HepG2 (cell line): ENCODE results near the gene CD68. TPM values are rescaled to one million over a fixed set of nuclear protein-coding genes. Genes with fewer than 3 reads are reported as not detected.

Source experiments
- CTCF ChIP-seq: sonication (generic); formaldehyde crosslinking; IDR thresholded peaks from 2 replicates; pipeline ENCODE4 v1.5.0; 2020; ENCODE audit warnings: mild to moderate bottlenecking, missing genetic modification reagents, moderate library complexity
- DR1 ChIP-seq: sonication (generic); formaldehyde crosslinking; IDR thresholded peaks from 2 replicates; pipeline ENCODE4 v1.8.0; 2021; ENCODE audit warnings: mild to moderate bottlenecking, missing genetic modification reagents, inconsistent platforms
- NCOA5 ChIP-seq: sonication (generic); formaldehyde crosslinking; IDR thresholded peaks from 2 replicates; pipeline ENCODE4 v1.4.0; 2020; ENCODE audit warnings: missing genetic modification reagents
- NFYB ChIP-seq: sonication (generic); formaldehyde crosslinking; IDR thresholded peaks from 2 replicates; pipeline ENCODE4 v1.4.0; 2020; ENCODE audit warnings: missing genetic modification reagents
- REPIN1 ChIP-seq: sonication (generic); formaldehyde crosslinking; IDR thresholded peaks from 2 replicates; pipeline ENCODE4 v1.8.0; 2022; ENCODE audit warnings: missing genetic modification reagents, low read depth, mild to moderate bottlenecking, borderline replicate concordance
- SIX1 ChIP-seq: sonication (generic); formaldehyde crosslinking; IDR thresholded peaks from 2 replicates; pipeline ENCODE4 v1.4.0; 2020; ENCODE audit warnings: missing genetic modification reagents, borderline replicate concordance
- SRSF1 ChIP-seq: fragments of 200-400 bp; formaldehyde crosslinking; optimal IDR thresholded peaks from 2 replicates; pipeline ENCODE3; 2017; ENCODE audit warnings: mild to moderate bottlenecking, low read depth, low read length, moderate library complexity
- TRAFD1 ChIP-seq: sonication (generic); formaldehyde crosslinking; IDR thresholded peaks from 2 replicates; pipeline ENCODE4 v1.5.1; 2020; ENCODE audit warnings: missing genetic modification reagents, mild to moderate bottlenecking, borderline replicate concordance
- ZFP36 ChIP-seq: fragments of 150-350 bp; IDR thresholded peaks from 2 replicates; pipeline ENCODE4 v1.6.1; 2018; ENCODE audit warnings: borderline replicate concordance, low read length, low read depth; ENCODE audit not compliant: partially characterized antibody
- ZHX1 ChIP-seq: sonication (generic); formaldehyde crosslinking; IDR thresholded peaks from 2 replicates; pipeline ENCODE4 v1.8.1; 2022; ENCODE audit warnings: low read depth, mild to moderate bottlenecking, missing genetic modification reagents
- ZNF263 ChIP-seq: sonication (generic); formaldehyde crosslinking; IDR thresholded peaks from 2 replicates; pipeline ENCODE4 v1.4.0; 2020; ENCODE audit warnings: missing genetic modification reagents
- ZNF543 ChIP-seq: sonication (generic); formaldehyde crosslinking; IDR thresholded peaks from 2 replicates; pipeline ENCODE4 v1.4.0; 2020; ENCODE audit warnings: mild to moderate bottlenecking, missing genetic modification reagents
- ZNF572 ChIP-seq: sonication (generic); formaldehyde crosslinking; IDR thresholded peaks from 2 replicates; pipeline ENCODE4 v1.5.1; 2020; ENCODE audit warnings: mild to moderate bottlenecking, missing genetic modification reagents
- ZNF639 ChIP-seq: conservative IDR thresholded peaks from 2 replicates; pipeline ENCODE4 v1.6.1; 2018; ENCODE audit warnings: missing genetic modification reagents
- ZNF780A ChIP-seq: sonication (generic); formaldehyde crosslinking; IDR thresholded peaks from 2 replicates; pipeline ENCODE4 v1.8.0; 2022; ENCODE audit warnings: mild to moderate bottlenecking, missing genetic modification reagents, moderate library complexity
- ZNF784 ChIP-seq: sonication (generic); formaldehyde crosslinking; IDR thresholded peaks from 2 replicates; pipeline ENCODE4 v1.5.1; 2020; ENCODE audit warnings: missing genetic modification reagents, mild to moderate bottlenecking, borderline replicate concordance
- polyA plus RNA-seq, 8 experiments: library from polyadenylated mRNA; depleted of rRNA in 3 of 8; stranded (reverse) in 7 of 8; unstranded in 1 of 8; fragments of >200 nt; fragmentation: Illumina TruSeq in 4 of 8; extraction: Trizol in 4 of 8; gene quantifications; 2 replicates each; pipeline versions ENCODE4 v1.2.1 to v1.2.3, GENCODE V29; 2011 to 2016; ENCODE audit warnings: low read depth in 4 of 8, missing spikeins in 1 of 8, mixed read lengths in 1 of 8; ENCODE audit not compliant: insufficient read depth in 1 of 8
- total RNA-seq, 5 experiments: library from RNA; depleted of rRNA; stranded (reverse); fragments of >200 nt; fragmentation: Illumina TruSeq; extraction: Trizol; gene quantifications; 2 replicates each; pipeline ENCODE4 v1.2.3, GENCODE V29; 2016; ENCODE audit warnings: low read depth in 1 of 5
- TF ChIP-seq, protein P1 (sequence below): sonication (generic); IDR thresholded peaks from 2 replicates; pipeline ENCODE4 v1.6.1; 2016; ENCODE audit warnings: low read depth, borderline replicate concordance

CD68 gene
- total and polyA plus RNA-seq, 2 of the 13 experiments (the other 11 are each of a cell fraction or from before 2014, with no cell fraction given), result 10.3 to 104 TPM

- TF ChIP-seq ZNF780A (0 out of 2 replicates have a peak, but pooled peaks have one; percentile 5), REPIN1 (CRISPR knock-in tag) (peak; percentile 55), NFYB (CRISPR knock-in tag) (no peak), TRAFD1 (CRISPR knock-in tag) (peak; percentile 83; the same call in 1 of the 2 replicates), ZNF263 (CRISPR knock-in tag) (no peak), DR1 (CRISPR knock-in tag) (no peak), ZNF572 (no peak), CTCF (CRISPR knock-in tag) (peak; percentile 21; the same call in 1 of the 2 replicates), ZHX1 (no peak), NCOA5 (CRISPR knock-in tag) (no peak), ZNF543 (0 out of 2 replicates have a peak, but pooled peaks have one; percentile 10), SIX1 (CRISPR knock-in tag) (no peak), ZNF639 (no peak), ZFP36 (no peak), ZNF784 (CRISPR knock-in tag) (no peak), SRSF1 (no peak)
- TF ChIP-seq, protein P1, sequence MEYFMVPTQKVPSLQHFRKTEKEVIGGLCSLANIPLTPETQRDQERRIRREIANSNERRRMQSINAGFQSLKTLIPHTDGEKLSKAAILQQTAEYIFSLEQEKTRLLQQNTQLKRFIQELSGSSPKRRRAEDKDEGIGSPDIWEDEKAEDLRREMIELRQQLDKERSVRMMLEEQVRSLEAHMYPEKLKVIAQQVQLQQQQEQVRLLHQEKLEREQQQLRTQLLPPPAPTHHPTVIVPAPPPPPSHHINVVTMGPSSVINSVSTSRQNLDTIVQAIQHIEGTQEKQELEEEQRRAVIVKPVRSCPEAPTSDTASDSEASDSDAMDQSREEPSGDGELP, result no peak
Measured at GRCh38 chr17:7573324-7574080, 5.9 kb upstream of the CD68 start (continued).
